ENCODE measurements around the gene APLP1. TPM values are rescaled to one million over a fixed set of nuclear protein-coding genes. Genes with fewer than 3 reads are reported as not detected.

The APLP1 gene
- polyA plus RNA-seq, 1 donor from 2014 or later, result not detected

- H3K27ac Mint-ChIP-seq, result peak overlapping the region in 2 of 3 donors; percentile 20 to 22
- peaks cover 4 to 8% (median 6%) of the 10 kb centered on the region in 3 donors for H3K4me1 Mint-ChIP-seq
- H3K27me3 Mint-ChIP-seq, result peaks cover 49% of the 10 kb centered on the region
- peak overlapping the region in 3 of 4 donors; percentile 15 to 83 (median 52) for H3K4me3 Mint-ChIP-seq
- no peaks in the 10 kb centered on the region for H3K36me3 Mint-ChIP-seq
- peaks cover 0 to 12% (median 8%) of the 10 kb centered on the region in 3 donors for H3K9me3 Mint-ChIP-seq
Measured at GRCh38 chr19:35846038-35846668, 22.2 kb upstream of the APLP1 start.

DNA sequence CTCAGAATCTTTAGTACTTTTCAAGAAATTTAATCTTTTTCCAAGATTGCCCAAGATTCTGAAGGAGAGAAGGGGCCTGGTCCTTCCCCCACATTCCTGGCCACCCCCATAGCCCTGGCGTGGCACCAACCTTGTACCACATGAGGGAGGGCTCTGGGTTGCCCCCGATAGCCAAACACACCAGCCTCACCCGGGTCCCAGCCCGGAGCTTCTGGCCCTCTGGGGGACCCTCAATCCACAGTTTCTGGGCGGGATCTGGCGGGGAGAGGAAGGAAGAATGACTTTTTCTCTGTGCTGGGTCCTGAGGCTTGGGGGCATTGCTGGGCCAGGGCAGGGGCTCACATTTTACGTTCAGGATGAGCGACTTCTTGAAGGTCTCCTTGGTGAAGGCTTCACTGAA, 20.5 kb upstream of the APLP1 start:
- H3K9me3 Mint-ChIP-seq, result peaks cover 0 to 8% (median 2%) of the 10 kb centered on the region in 3 donors

GRCh38 chr19:35848486-35848885, 19.9 kb upstream of the APLP1 start:
- Mint-ChIP-seq H3K27ac (no peak overlapping the region), H3K27me3 (peaks cover 45% of the 10 kb centered on the region), H3K36me3 (no peaks in the 10 kb centered on the region), H3K9me3 (peaks cover 0 to 8% (median 0%) of the 10 kb centered on the region in 3 donors), H3K4me3 (no peak overlapping the region), H3K4me1 (peaks cover 6 to 8% (median 8%) of the 10 kb centered on the region in 3 donors)

More for the DNA sequence above, 20.5 kb upstream of the APLP1 start:
- Mint-ChIP-seq H3K36me3 (no peaks in the 10 kb centered on the region), H3K4me1 (peaks cover 6 to 8% (median 8%) of the 10 kb centered on the region in 3 donors), H3K27ac (no peak overlapping the region), H3K27me3 (peaks cover 48% of the 10 kb centered on the region), H3K4me3 (no peak overlapping the region)

DNA sequence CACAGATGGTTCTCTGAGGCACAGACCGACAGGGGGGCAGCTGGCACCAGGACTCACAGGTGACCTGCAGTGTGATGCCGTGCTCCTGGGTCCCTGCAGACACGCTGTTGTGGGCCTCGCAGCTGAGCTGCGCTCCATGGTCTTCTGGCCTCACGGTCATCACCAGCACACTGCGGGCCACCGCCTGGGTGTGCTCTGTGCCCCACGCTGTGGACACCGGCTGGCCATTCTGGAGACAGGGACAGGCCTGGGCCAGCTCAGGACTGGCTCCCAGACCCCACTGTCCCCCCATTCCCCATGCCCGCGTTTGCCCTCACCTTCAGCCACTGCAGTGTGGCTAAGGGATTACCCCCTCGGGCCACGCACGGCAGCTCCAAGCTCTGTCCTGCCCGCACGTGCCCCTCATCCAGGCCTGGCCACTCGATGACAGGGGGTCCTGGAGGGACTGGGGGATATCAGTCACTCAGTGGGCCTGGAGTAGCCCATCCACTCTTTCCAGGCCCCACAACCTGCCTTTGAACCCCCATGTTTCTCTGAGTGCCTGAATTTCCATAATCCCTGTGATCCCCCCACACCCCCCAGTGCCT, 19.4 kb upstream of the APLP1 start:
- Mint-ChIP-seq H3K9me3 (peaks cover 0 to 6% (median 0%) of the 10 kb centered on the region in 3 donors), H3K27ac (no peak overlapping the region), H3K4me1 (peaks cover 6 to 8% (median 8%) of the 10 kb centered on the region in 3 donors), H3K27me3 (peaks cover 39% of the 10 kb centered on the region), H3K4me3 (no peak overlapping the region), H3K36me3 (no peaks in the 10 kb centered on the region)

- Mint-ChIP-seq H3K4me1 (peaks cover 3 to 4% (median 4%) of the 10 kb centered on the region in 3 donors), H3K4me3 (no peak overlapping the region), H3K36me3 (no peaks in the 10 kb centered on the region), H3K27ac (peak overlapping the region in 1 of 3 donors; percentile 31), H3K27me3 (peaks cover 36% of the 10 kb centered on the region), H3K9me3 (peaks cover 0 to 3% (median 0%) of the 10 kb centered on the region in 3 donors)
Measured at GRCh38 chr19:35851213-35852028, 17.0 kb upstream of the APLP1 start.

DNA sequence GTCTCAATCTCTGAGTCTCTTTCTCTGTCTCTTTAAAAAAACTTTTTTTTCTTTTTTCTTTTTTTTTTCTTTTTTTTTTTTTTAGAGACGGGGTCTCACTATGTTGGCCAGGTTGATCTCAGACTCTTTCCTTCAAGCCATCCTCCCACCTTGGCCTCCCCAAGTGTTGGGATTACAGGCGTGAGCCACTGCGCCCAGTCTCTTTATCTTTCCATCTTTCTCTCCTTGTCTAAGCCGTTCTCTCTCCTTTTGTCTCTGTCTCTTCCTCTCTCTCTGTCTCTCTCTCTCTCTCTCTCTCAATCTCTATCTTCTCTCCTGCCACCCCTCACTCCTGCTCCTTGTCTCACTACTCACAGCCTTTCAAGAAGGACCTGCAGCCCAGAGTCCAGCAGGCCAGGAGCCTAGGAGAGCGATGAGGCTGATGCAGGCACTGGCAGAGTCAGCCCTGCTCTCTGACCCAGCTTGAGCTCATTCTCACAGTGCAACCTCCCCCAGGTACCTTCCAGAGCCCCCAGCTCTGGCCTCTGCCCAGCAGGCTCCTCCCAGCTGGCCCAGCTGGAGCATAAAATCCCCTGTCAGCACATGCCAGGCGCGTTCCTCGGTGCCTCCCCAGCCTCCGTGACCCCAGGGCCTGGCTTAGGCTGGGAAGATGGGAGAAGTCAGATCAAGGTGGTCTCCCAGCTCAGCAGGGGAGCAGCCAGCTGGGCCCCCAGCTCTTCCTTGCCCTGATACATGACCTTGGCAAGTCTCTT, 16.2 kb upstream of the APLP1 start, which contains the start of gene NPHS1:
NPHS1 (minus strand) TSS at position 476 of the 752 bp plus-strand sequence. CDS start 667 bp downstream, outside the sequence.
- Mint-ChIP-seq H3K4me1 (peaks cover 0 to 4% (median 3%) of the 10 kb centered on the region in 3 donors), H3K36me3 (no peaks in the 10 kb centered on the region), H3K27ac (peak within 1 kb of the TSS in 1 of 3 donors; percentile 31), H3K27me3 (peaks cover 34% of the 10 kb centered on the region), H3K9me3 (peaks cover 0 to 3% (median 0%) of the 10 kb centered on the region in 3 donors), H3K4me3 (no peak within 1 kb of the TSS)

DNA sequence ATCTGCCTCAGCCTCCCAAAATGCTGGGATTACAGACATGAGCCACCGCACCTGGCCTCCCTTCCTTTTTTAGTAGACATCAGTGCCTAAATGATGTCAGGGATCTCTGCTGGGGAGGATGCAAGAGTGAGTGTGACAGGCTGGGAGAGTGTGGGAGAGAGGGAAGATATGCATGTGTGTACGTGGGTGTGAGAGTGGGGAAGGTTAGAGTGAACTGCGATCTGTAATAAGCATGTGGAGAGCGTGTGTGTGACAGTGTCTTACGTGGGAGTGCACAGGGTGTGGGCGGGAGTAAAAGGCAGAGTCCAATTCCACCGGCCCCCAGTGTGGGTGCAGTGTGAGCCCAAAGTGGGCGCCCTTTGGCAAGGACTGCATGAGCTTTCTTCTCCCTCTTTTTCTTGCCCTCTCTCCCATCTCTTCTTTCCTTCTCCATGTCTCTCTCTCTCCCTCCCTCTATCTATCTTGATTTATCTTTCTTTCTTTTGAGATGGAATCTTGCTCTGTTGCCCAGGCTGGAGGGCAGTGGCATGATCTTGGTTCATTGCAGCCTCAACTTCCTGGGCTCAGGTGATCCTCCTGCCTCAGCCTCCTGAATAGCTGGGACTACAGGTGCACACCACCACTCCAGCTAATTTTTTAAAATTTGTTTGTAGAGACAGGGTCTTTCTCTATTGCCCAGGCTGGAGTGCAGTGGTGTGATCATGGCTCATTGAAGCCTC, 15.2 kb upstream of the APLP1 start:
- Mint-ChIP-seq H3K27me3 (peaks cover 39% of the 10 kb centered on the region), H3K9me3 (peaks cover 0 to 3% (median 0%) of the 10 kb centered on the region in 3 donors), H3K27ac (no peak overlapping the region), H3K4me1 (peaks cover 3 to 9% (median 4%) of the 10 kb centered on the region in 3 donors), H3K4me3 (no peak overlapping the region), H3K36me3 (no peaks in the 10 kb centered on the region)

- Mint-ChIP-seq H3K27me3 (peaks cover 57% of the 10 kb centered on the region), H3K4me1 (peaks cover 3 to 9% (median 4%) of the 10 kb centered on the region in 3 donors), H3K4me3 (peak within 1 kb of the TSS; percentile 73 to 90 (median 80)), H3K9me3 (peaks cover 0 to 3% (median 0%) of the 10 kb centered on the region in 3 donors), H3K36me3 (peaks cover 2% of the 10 kb centered on the region), H3K27ac (peak within 1 kb of the TSS in 1 of 3 donors; percentile 87)
Measured at GRCh38 chr19:35856546-35857149, 11.7 kb upstream of the APLP1 start, which contains the start of gene KIRREL2. Gene KIRREL2, plus strand, starts transcription at chr19:35856911. Its CDS starts 209 bp downstream, at chr19:35857120.

GRCh38 chr19:35858311-35858710, 10.1 kb upstream of the APLP1 start:
- Mint-ChIP-seq H3K36me3 (peaks cover 2% of the 10 kb centered on the region), H3K27ac (no peak overlapping the region), H3K27me3 (peaks cover 65% of the 10 kb centered on the region), H3K4me3 (peak overlapping the region in 1 of 4 donors; percentile 28), H3K4me1 (peaks cover 0 to 9% (median 4%) of the 10 kb centered on the region in 3 donors), H3K9me3 (peaks cover 0 to 2% (median 0%) of the 10 kb centered on the region in 3 donors)

DNA sequence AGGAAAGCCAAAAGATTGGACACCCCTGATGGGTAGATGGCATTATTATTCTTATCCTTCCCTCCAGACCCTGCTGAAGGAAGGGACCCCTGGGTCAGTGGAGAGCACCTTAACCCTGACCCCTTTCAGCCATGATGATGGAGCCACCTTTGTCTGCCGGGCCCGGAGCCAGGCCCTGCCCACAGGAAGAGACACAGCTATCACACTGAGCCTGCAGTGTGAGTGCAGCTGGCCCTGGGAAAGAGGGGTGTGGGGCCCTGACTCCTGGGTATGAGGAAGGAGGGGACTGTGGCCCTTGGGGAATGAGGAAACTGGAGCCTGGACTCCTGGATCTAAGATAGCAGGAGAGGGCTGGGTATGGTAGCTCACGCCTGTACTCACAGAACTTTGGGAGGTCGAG, 9.0 kb upstream of the APLP1 start:
- no peaks in the 10 kb centered on the region for H3K9me3 Mint-ChIP-seq
- peaks cover 2% of the 10 kb centered on the region for H3K36me3 Mint-ChIP-seq
- H3K27me3 Mint-ChIP-seq, result peaks cover 63% of the 10 kb centered on the region
- no peak overlapping the region for H3K27ac Mint-ChIP-seq
- no peak overlapping the region for H3K4me3 Mint-ChIP-seq
- H3K4me1 Mint-ChIP-seq, result peaks cover 0 to 9% (median 4%) of the 10 kb centered on the region in 3 donors

DNA sequence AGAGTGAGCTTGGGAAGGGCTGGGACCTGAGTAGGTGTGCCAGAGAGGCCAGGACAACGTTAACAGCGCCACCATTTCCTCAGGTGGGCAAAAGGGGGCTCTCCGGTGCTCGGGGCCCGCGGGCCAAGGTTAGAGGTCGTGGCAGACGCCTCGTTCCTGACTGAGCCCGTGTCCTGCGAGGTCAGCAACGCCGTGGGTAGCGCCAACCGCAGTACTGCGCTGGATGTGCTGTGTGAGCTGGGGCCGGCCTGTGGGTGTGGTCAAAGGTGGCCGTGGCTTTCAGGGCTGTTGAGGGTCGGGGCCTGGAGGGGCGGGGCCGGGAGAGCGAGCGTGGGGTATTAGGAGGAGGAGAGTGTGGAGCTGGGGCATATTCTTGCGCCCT, 7.9 kb upstream of the APLP1 start:
- peaks cover 0 to 7% (median 4%) of the 10 kb centered on the region in 3 donors for H3K4me1 Mint-ChIP-seq
- H3K27ac Mint-ChIP-seq, result no peak overlapping the region
- H3K36me3 Mint-ChIP-seq, result peaks cover 2% of the 10 kb centered on the region
- H3K9me3 Mint-ChIP-seq, result peaks cover 0 to 1% (median 0%) of the 10 kb centered on the region in 3 donors
- peak overlapping the region in 1 of 4 donors; percentile 80 for H3K4me3 Mint-ChIP-seq
- H3K27me3 Mint-ChIP-seq, result peaks cover 56% of the 10 kb centered on the region

DNA sequence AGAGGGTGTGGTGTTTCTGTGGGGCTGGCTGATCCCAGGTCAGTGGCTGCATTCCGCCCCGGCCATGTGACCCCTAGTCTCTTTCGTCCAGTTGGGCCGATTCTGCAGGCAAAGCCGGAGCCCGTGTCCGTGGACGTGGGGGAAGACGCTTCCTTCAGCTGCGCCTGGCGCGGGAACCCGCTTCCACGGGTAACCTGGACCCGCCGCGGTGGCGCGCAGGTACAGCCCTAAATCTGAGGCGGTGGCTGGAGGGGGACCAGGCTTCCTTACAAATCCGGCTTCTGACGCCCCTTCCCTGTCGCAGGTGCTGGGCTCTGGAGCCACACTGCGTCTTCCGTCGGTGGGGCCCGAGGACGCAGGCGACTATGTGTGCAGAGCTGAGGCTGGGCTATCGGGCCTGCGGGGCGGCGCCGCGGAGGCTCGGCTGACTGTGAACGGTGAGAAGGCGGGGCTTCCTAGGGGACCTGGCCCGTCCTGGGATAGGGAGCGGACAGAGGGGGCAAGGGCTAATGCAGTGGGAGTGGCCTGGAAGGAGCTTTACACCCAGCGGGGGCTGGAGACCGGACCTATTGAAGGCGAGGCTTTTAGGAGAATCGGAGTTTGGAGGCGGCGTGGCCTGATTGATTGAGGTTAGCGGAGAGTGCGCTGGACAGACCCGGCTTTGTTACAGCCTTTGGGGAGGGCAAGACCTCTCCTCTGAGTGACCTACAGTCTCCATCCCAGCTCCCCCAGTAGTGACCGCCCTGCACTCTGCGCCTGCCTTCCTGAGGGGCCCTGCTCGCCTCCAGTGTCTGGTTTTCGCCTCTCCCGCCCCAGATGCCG, 7.3 kb upstream of the APLP1 start:
- peaks cover 2% of the 10 kb centered on the region for H3K36me3 Mint-ChIP-seq
- peaks cover 0 to 7% (median 4%) of the 10 kb centered on the region in 3 donors for H3K4me1 Mint-ChIP-seq
- H3K27ac Mint-ChIP-seq, result peak overlapping the region in 1 of 3 donors; percentile 83
- peaks cover 0 to 2% (median 0%) of the 10 kb centered on the region in 3 donors for H3K9me3 Mint-ChIP-seq
- H3K27me3 Mint-ChIP-seq, result peaks cover 57% of the 10 kb centered on the region
- H3K4me3 Mint-ChIP-seq, result no peak overlapping the region

Data from IgD-negative memory B cell (primary cell).